GM12878 (cell line): Measurements from ENCODE around the gene GSS. TPM values are rescaled to one million over a fixed set of nuclear protein-coding genes. Genes with fewer than 3 reads are reported as not detected.

ENCODE experiments used
- ATAC-seq: fragments of 200-7000 bp; cut with Tn5 transposase; 3 replicates; pipeline ENCODE4 v1.9.1; 2020; ENCODE audit warnings: mild to moderate bottlenecking, moderate library complexity
- BruUV-seq: library from RNA; stranded (reverse); fragments of 400-500 nt; replicated peaks from 2 replicates; lab custom pipeline; 2021; lab: Mats Ljungman, UMichigan
- CTCF ChIA-PET: fragments of 300-600 bp; sonication (Branson Sonifier 250); formaldehyde crosslinking; extraction: SDS; loops from one replicate; lab custom pipeline; 2021; ENCODE audit warnings: inconsistent platforms; lab: Yijun Ruan, JAX
- POLR2A ChIA-PET: fragments of 350-600 bp; formaldehyde crosslinking; extraction: SDS; loops from one replicate; lab custom pipeline; 2021; ENCODE audit warnings: inconsistent platforms; lab: Charles Lee
- RAD21 ChIA-PET: fragments of 300-600 bp; sonication (Branson Sonifier 250); formaldehyde crosslinking; loops from one replicate; lab custom pipeline; 2023; ENCODE audit warnings: antibody characterized with exemption; ENCODE audit not compliant: unreplicated experiment; lab: Charles Lee
- SMC1A ChIA-PET: fragments of 300-600 bp; sonication (Branson Sonifier 250); formaldehyde crosslinking; loops from one replicate; lab custom pipeline; 2023; ENCODE audit not compliant: unreplicated experiment, uncharacterized antibody; lab: Charles Lee
- DNase-seq: peaks from one replicate; pipeline ENCODE4 v3.0.0-alpha.2; 2011; ENCODE audit warnings: low read depth, low spot score
- FAIRE-seq: peaks from 3 replicates; lab custom pipeline; 2011; peaks lifted over from hg19 to GRCh38; lab: Jason Lieb, UNC
- H2AFZ ChIP-seq: 2 replicates; pipeline ENCODE4 v1.6.0; 2011; ENCODE audit warnings: low read depth, low read length, control low read depth; ENCODE audit not compliant: control insufficient read depth
- H3K27ac ChIP-seq: 2 replicates; pipeline ENCODE4 v1.5.1; 2011; ENCODE audit warnings: control low read depth; ENCODE audit not compliant: control insufficient read depth, insufficient read depth
- H3K27me3 ChIP-seq, 2 experiments: replicated peaks in 1 of 2; 2 replicates each; pipeline versions ENCODE4 v1.6.0 to v1.6.1; 2011; ENCODE audit warnings: low read length in 1 of 2; ENCODE audit not compliant: control insufficient read depth in 2 of 2, insufficient read depth in 2 of 2
- H3K36me3 ChIP-seq, 2 experiments: 2 replicates each; pipeline ENCODE4 v1.5.1; 2011; ENCODE audit warnings: low read length in 1 of 2; ENCODE audit not compliant: control insufficient read depth in 2 of 2, insufficient read depth in 2 of 2
- H3K4me1 ChIP-seq: 2 replicates; pipeline ENCODE4 v1.6.1; 2011; ENCODE audit warnings: mild to moderate bottlenecking, low read length, moderate library complexity, mixed read lengths; ENCODE audit not compliant: control insufficient read depth, insufficient read depth
- H3K4me2 ChIP-seq: 2 replicates; pipeline ENCODE4 v1.6.0; 2011; ENCODE audit warnings: control low read depth; ENCODE audit not compliant: control insufficient read depth, insufficient read depth
- H3K4me3 ChIP-seq: fragments of 200-600 bp; sonication (generic); 2 replicates; pipeline ENCODE4 v1.5.1; 2016
- H3K79me2 ChIP-seq: 2 replicates; pipeline ENCODE4 v1.6.0; 2011; ENCODE audit warnings: low read length; ENCODE audit not compliant: control insufficient read depth, insufficient read depth
- H3K9ac ChIP-seq: 2 replicates; pipeline ENCODE4 v1.8.0; 2011; ENCODE audit warnings: low read length, control low read depth, mixed read lengths; ENCODE audit not compliant: control insufficient read depth, insufficient read depth
- H3K9me3 ChIP-seq: replicated peaks from 3 replicates; pipeline ENCODE4 v1.5.1; 2011; ENCODE audit warnings: mild to moderate bottlenecking, low read length; ENCODE audit not compliant: control insufficient read depth, insufficient read depth
- H4K20me1 ChIP-seq: 2 replicates; pipeline ENCODE4 v1.6.0; 2011; ENCODE audit not compliant: control insufficient read depth, insufficient read depth
- BCL11A ChIP-seq: IDR thresholded peaks from 2 replicates; pipeline ENCODE4 v1.6.1; 2011; ENCODE audit warnings: low read depth, low read length
- CREB1 ChIP-seq: IDR thresholded peaks from 2 replicates; pipeline ENCODE4 v1.6.1; 2012; ENCODE audit warnings: low read depth, mild to moderate bottlenecking, inconsistent platforms
- DPF2 ChIP-seq: fragments of 450-650 bp; IDR thresholded peaks from 2 replicates; pipeline ENCODE4 v1.6.1; 2017; ENCODE audit warnings: mild to moderate bottlenecking
- HDAC6 ChIP-seq: fragments of 200-600 bp; sonication (generic); IDR thresholded peaks from one replicate; pipeline ENCODE4 v1.8.0; 2017; ENCODE audit warnings: antibody characterized with exemption; ENCODE audit not compliant: unreplicated experiment
- MEF2B ChIP-seq: fragments of 450-650 bp; IDR thresholded peaks from 2 replicates; pipeline ENCODE4 v1.6.1; 2018; ENCODE audit warnings: mild to moderate bottlenecking, moderate library complexity; ENCODE audit not compliant: partially characterized antibody, poor library complexity, severe bottlenecking
- NFYB ChIP-seq: IDR thresholded peaks from 2 replicates; pipeline ENCODE4 v1.6.1; 2011; ENCODE audit warnings: low read depth, mild to moderate bottlenecking, low read length, improper control_type of control experiment, moderate library complexity; ENCODE audit not compliant: insufficient read depth
- NR2C1 ChIP-seq: fragments of 450-650 bp; IDR thresholded peaks from 2 replicates; pipeline ENCODE4 v1.6.1; 2017; ENCODE audit warnings: antibody characterized with exemption, mild to moderate bottlenecking, moderate library complexity
- POLR2AphosphoS2 ChIP-seq: IDR thresholded peaks from 2 replicates; pipeline ENCODE4 v1.6.1; 2011; ENCODE audit warnings: low read depth, mild to moderate bottlenecking, low read length, improper control_type of control experiment, moderate library complexity
- POU2F2 ChIP-seq: IDR thresholded peaks from 3 replicates; pipeline ENCODE4 v1.6.1; 2011; ENCODE audit warnings: low read depth, mild to moderate bottlenecking, low read length, borderline replicate concordance
- RAD51 ChIP-seq: fragments of 450-650 bp; IDR thresholded peaks from 2 replicates; pipeline ENCODE4 v1.6.1; 2016; ENCODE audit warnings: moderate library complexity, mild to moderate bottlenecking, inconsistent platforms
- SP1 ChIP-seq: IDR thresholded peaks from one replicate; pipeline ENCODE4 v1.6.1; 2011; ENCODE audit warnings: low read depth, low read length
- ZBED1 ChIP-seq: IDR thresholded peaks from 2 replicates; pipeline ENCODE4 v1.6.1; 2016; ENCODE audit warnings: borderline replicate concordance
- WGBS: methylation state at CpG from one replicate; pipeline ENCODE4 v1.1.6; 2016; ENCODE audit warnings: low lambda C conversion rate; ENCODE audit not compliant: insufficient replicate concordance, insufficient coverage; ENCODE audit errors: missing lambda C conversion rate; 5-methylcytosine and 5-hydroxymethylcytosine counted together
- in situ Hi-C: fragments of 300-500 bp; cut with MboI; formaldehyde crosslinking; loops from 9 replicates; pipeline ENCODE4 v1.14.3; 2018; ENCODE audit warnings: mixed read lengths
- intact Hi-C: fragments of 100-400 bp; cut with micrococcal nuclease; formaldehyde crosslinking; loops from one replicate; pipeline ENCODE4 v1.14.2; 2022; ENCODE audit not compliant: unreplicated experiment
- polyA plus RNA-seq, 11 experiments: library from polyadenylated mRNA; depleted of rRNA in 4 of 11; unstranded in 6 of 11; stranded (reverse) in 5 of 11; fragments of >200 nt; fragmentation: Nextera tagmentation in 4 of 11; fragmentation: Illumina TruSeq in 1 of 11; extraction: Ambion mirVana in 4 of 11; extraction: Trizol in 1 of 11; gene quantifications; 1 replicate in 1 of 11; 2 replicates in 10 of 11; pipeline versions ENCODE4 v1.2.1 to v1.2.3, GENCODE V29; 2011 to 2016; ENCODE audit warnings: inconsistent platforms in 2 of 11, missing spikeins in 2 of 11, low read depth in 1 of 11
- total RNA-seq, 4 experiments: library from RNA; depleted of rRNA in 3 of 4; stranded (reverse); fragments of >200 nt in 3 of 4; fragmentation: Illumina TruSeq in 1 of 4; extraction: Trizol in 1 of 4; gene quantifications; 2 replicates each; pipeline versions ENCODE4 v1.2.1 to v1.2.3, GENCODE V29; 2013 to 2021
- TF ChIP-seq, protein P1 (sequence below), 3 experiments: IDR thresholded peaks in 2 of 3; conservative IDR thresholded peaks in 1 of 3; 2 replicates each; pipeline ENCODE4 v1.5.1; 2011; ENCODE audit warnings: low read depth in 3 of 3, low read length in 3 of 3, mild to moderate bottlenecking in 3 of 3, control low read depth in 2 of 3, moderate library complexity in 2 of 3, inconsistent platforms in 1 of 3, mixed read lengths in 1 of 3; ENCODE audit not compliant: control insufficient read depth in 2 of 3, insufficient read depth in 1 of 3; ENCODE audit errors: extremely low read depth in 1 of 3
- TF ChIP-seq, protein P2 (sequence below): IDR thresholded peaks from 2 replicates; pipeline ENCODE4 v1.6.1; 2011; ENCODE audit warnings: low read depth, mild to moderate bottlenecking, low read length, moderate library complexity, borderline replicate concordance; ENCODE audit errors: extremely low read depth
- TF ChIP-seq, protein P3 (sequence below): fragments of 450-650 bp; IDR thresholded peaks from 2 replicates; pipeline ENCODE4 v1.6.1; 2016; ENCODE audit warnings: mild to moderate bottlenecking, moderate library complexity, borderline replicate concordance

GSS gene
- total and polyA plus RNA-seq, 10 of the 15 experiments (the other 5 are each of a cell fraction or from before 2014, with no cell fraction given), result 12.7 to 120 (median 67.4) TPM

DNA sequence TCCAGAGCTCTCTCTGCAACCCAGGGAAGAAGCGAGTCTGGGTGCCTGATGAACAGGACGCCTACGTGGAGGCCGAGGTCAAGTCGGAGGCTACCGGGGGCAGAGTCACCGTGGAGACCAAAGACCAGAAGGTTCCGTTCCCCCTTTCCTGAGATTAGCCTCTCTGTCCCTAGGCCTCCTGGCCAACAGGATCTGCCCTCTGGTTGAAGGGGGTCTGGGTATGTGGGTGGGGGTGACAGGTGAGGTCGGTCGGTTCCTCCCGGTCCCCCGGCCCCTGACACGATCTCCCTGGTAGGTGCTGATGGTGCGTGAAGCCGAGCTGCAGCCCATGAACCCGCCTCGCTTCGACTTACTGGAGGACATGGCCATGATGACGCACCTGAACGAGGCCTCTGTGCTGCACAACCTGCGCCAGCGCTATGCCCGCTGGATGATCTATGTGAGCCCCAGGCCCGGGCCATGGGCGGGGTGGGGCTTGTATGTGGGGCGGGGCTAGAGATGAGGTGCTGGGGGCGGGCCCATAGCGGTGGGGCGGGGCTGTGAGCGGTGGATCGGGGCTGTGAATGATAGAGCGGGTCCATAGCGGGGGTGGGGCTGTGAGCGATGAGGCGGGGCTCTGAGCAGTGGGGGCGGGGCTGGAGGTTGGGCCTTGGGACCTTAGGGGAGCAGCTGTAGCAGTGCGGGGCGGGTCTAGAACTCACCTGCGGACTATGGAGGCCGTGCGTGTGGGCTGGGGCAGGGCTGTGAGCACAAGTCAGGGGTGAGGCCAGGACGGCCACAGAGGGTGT lies 24.0 kb upstream of the GSS start (continued):
- TF ChIP-seq NFYB, result no peak
- no peak for TF ChIP-seq POLR2AphosphoS2
- no peak for TF ChIP-seq MEF2B
- no peak for TF ChIP-seq HDAC6
- TF ChIP-seq BCL11A, result no peak
- TF ChIP-seq SP1, result no peak

DNA sequence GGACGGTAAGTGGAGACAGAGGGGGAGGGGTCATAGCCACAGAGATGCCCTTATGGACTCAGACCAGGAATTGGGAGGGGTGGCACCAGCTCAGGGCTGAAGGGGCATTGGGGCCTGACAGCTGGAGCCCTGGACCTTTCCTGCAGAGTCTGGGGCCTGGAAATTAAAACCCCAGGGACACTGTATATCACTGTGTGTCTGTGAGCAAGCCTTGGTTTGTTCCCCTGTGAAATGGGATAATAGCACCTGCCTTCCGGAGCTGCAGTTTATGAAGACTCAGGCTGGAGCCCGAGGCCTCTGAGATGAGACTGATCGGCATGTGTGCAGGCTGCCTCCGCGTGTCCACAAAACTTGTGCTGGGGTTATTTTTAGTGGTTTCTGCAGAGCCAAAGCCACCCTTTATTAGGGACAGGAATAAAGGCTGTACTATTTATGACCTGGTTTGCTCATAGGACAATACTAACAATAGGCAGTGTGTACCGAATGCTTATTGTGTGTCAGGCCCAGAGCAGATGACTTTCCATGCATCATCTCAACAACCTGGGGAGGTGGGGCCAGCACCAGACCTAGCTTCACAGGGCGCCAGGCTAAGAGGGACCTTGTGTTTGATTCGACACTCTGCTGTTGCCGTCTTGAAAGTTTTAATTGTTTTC lies 22.6 kb upstream of the GSS start:
- no peak for DNase-seq
- FAIRE-seq, result no peak

More for the DNA sequence above, 22.6 kb upstream of the GSS start:
- POLR2A ChIA-PET, result no interaction called here
- TF ChIP-seq NR2C1 (no peak), ZBED1 (no peak), POU2F2 (no peak), RAD51 (no peak), CREB1 (no peak), DPF2 (no peak)
- TF ChIP-seq, protein P1, sequence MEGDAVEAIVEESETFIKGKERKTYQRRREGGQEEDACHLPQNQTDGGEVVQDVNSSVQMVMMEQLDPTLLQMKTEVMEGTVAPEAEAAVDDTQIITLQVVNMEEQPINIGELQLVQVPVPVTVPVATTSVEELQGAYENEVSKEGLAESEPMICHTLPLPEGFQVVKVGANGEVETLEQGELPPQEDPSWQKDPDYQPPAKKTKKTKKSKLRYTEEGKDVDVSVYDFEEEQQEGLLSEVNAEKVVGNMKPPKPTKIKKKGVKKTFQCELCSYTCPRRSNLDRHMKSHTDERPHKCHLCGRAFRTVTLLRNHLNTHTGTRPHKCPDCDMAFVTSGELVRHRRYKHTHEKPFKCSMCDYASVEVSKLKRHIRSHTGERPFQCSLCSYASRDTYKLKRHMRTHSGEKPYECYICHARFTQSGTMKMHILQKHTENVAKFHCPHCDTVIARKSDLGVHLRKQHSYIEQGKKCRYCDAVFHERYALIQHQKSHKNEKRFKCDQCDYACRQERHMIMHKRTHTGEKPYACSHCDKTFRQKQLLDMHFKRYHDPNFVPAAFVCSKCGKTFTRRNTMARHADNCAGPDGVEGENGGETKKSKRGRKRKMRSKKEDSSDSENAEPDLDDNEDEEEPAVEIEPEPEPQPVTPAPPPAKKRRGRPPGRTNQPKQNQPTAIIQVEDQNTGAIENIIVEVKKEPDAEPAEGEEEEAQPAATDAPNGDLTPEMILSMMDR (IDR thresholded peaks at IDR 0.05 in 2 of 3, conservative IDR thresholded peaks at IDR 0.05 in 1 of 3; ENCODE audit: control insufficient read depth in 2 of 3, extremely low read depth in 1 of 3, insufficient read depth in 1 of 3, low read depth in 3 of 3, low read length in 3 of 3), result no peak
- TF ChIP-seq, protein P2, sequence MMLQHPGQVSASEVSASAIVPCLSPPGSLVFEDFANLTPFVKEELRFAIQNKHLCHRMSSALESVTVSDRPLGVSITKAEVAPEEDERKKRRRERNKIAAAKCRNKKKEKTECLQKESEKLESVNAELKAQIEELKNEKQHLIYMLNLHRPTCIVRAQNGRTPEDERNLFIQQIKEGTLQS, result no peak
- TF ChIP-seq, protein P3, sequence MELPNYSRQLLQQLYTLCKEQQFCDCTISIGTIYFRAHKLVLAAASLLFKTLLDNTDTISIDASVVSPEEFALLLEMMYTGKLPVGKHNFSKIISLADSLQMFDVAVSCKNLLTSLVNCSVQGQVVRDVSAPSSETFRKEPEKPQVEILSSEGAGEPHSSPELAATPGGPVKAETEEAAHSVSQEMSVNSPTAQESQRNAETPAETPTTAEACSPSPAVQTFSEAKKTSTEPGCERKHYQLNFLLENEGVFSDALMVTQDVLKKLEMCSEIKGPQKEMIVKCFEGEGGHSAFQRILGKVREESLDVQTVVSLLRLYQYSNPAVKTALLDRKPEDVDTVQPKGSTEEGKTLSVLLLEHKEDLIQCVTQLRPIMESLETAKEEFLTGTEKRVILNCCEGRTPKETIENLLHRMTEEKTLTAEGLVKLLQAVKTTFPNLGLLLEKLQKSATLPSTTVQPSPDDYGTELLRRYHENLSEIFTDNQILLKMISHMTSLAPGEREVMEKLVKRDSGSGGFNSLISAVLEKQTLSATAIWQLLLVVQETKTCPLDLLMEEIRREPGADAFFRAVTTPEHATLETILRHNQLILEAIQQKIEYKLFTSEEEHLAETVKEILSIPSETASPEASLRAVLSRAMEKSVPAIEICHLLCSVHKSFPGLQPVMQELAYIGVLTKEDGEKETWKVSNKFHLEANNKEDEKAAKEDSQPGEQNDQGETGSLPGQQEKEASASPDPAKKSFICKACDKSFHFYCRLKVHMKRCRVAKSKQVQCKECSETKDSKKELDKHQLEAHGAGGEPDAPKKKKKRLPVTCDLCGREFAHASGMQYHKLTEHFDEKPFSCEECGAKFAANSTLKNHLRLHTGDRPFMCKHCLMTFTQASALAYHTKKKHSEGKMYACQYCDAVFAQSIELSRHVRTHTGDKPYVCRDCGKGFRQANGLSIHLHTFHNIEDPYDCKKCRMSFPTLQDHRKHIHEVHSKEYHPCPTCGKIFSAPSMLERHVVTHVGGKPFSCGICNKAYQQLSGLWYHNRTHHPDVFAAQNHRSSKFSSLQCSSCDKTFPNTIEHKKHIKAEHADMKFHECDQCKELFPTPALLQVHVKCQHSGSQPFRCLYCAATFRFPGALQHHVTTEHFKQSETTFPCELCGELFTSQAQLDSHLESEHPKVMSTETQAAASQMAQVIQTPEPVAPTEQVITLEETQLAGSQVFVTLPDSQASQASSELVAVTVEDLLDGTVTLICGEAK, result no peak
- Histone ChIP-seq H3K36me3 (no peaks in the 10 kb centered on the region), H4K20me1 (no peaks in the 10 kb centered on the region), H3K4me1 (no peaks in the 10 kb centered on the region), H3K9me3 (no peaks in the 10 kb centered on the region), H2AFZ (no peak overlapping the region), H3K4me2 (no peak overlapping the region), H3K27me3 (no peaks in the 10 kb centered on the region), H3K9ac (no peak overlapping the region), H3K4me3 (no peak overlapping the region), H3K27ac (no peak overlapping the region), H3K79me2 (no peaks in the 10 kb centered on the region)
- BruUV-seq, result no TSS peak
- SMC1A ChIA-PET, result interaction anchor here (1.7 kb wide), 1 partner anchor 35 kb away, joined by 5 read pairs; no protein-coding TSS in a partner anchor
- in situ Hi-C loops (no loop called here), intact Hi-C loops (no loop called here)
- RAD21 ChIA-PET, result no interaction called here
- CTCF ChIA-PET, result no interaction called here
- 50% methylated on average over 10 of the region's 10 CpGs for WGBS
- ATAC-seq, result no peak
